GM21360 (cell line): ENCODE measurements around the gene LY6G5C.
A peak's percentile ranks its signal among the peaks of the same experiment; 100 is the strongest.

Source experiments
- ATAC-seq: cut with Tn5 transposase; IDR thresholded peaks from one replicate; pipeline ENCODE4 v1.9.1; 2021; ENCODE audit warnings: mild to moderate bottlenecking, moderate library complexity; ENCODE audit not compliant: unreplicated experiment

The LY6G5C gene

DNA sequence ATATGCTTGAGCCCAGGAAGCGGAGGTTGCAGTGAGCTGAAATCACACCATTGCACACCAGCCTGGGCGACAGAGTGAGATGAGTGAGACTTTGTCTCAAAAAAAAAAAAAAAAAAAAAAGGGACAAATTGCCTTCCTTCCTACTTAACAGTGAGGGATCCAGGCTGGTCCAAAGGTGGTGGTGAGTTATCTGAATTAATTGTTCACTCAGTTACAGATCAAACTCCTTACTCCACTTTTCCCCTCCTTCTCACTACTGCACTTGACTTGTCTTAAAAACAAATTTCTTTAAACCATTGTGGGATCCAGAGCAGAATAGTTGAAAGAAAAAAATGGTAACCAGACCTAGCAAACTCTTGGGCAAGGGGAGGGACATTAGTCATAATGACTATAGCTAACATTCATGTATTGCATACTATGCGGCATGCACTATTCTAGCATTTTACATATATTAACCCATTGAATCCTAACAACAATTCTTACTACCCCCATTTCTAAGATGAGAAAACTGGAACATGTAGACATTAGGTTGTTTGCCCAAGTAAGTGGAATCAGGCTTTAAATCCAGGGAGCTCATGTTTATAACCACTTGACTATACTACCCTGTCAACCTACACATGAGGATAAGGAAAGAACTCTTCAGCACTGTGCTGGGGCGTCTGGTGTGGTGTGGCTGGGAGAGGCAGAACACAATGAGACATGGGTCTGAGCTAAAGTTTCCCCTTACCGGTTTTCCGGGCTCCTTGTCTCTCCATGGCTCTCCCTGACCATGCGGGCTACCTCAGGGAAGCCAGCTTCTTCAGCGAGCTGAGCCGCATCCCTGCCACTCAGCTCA, 17.5 kb downstream of the LY6G5C start:
- ATAC-seq: no peak

DNA sequence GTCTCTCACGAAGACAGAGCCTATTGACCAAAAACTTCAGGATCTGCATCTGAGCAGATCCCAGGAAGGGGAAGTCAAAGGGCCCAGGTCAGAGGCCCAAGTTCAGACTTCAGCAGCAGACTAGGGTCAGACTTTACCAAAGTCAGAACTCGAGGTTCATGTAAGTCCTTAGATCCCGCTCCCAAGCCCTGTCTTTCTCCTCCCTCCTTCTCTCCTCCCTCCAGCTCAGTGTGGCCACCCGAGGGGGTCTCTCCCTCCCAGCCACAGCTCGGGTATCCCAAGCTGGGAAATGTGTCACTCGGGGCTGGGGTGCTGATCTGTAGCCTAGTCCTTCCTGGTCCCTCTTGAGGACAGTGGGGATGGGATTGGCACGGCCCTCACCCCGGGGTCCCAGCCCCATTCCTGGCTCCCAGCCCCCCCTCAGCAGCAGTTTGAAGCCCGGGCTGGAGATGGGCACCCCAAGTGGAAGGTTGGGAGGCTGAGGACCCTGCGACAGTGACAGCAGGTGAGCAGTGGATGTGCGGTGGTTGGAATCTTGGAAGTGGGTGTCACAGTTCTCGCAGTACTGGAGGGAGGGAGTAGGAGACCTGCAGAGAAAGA, 18.6 kb downstream of the LY6G5C start:
- no peak for ATAC-seq

DNA sequence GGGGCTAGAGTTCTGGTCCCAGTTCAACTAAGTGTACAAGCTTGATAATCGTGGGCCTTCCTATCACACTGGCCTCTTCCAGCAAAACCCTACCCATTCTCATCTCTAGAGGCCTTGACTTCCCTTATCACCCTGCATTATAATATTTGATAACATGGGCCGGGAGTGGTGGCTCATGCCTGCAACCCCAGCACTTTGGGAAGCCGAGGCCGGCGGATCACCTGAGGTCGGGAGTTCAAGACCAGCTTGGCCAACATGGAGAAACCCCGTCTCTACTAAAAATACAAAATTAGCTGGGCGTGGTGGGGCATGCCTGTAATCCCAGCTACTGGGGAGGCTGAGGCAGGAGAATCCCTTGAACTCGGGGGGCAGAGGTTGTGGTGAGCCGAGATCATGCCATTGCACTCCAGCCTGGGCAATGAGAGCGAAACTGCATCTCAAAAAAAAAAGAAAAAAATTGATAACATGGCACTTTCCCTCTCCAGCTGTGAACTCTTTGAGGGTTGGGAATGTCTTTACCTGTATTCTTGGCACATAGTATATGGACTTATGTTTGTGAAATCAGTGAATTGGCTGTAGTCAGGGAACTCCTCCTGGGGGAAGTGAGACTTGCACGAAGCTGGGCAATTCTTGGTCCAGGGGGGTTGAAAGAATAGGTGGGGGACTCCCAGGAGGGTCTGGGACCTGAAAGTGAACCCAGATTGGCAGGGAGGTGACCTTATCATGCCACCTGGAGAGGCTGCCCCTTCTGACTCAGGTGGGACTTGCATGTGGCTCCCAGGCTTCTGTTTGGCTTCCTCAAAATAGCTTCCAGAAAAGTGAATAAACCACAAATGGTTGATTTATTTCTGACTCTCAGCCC, 19.4 kb downstream of the LY6G5C start:
- ATAC-seq: no peak

DNA sequence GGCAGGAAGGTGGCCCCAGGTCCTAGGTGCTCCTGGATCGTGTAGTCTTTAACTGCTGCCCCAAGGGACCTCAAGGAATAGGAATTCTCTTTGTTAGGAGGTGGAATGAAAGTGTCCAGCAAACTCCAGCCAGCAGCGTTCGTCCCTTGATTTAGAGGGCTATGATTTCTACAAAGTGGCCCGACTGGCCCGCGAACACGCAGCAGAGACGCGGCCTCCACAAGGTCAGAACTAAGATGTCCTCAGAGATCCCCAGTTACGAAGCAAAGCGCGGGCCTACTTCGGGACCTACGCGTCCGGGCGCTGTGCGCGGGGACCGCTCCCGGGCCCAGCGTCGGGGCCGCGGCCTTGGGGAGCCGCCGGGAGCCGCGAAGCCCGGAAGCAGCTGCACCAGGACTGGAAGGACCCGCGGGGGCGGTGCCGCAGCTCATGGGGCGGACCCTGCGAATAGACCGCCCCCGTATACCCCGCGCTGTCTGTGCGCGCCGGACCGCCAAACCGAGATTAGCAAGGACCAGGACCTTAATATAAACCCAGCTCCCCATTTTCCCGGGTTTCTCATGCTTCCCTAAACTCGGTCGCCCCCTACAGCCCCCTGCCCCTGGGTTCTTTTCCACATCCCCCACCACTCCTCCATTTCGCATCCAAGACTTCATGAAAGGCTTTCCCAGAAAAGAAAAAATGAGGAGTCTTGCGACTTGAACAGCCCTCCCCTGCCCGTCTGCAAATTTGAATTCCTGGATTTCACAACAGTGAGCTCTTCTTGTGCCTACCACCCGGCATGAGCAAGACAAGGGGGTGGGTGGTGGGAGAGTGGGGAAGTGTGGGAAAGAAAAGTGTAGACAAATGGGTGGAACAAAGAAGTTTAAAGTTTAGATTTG, 20.2 kb downstream of the LY6G5C start, which contains the start of gene C6orf47:
Gene C6orf47 (minus strand): TSS at position 398 of the 881 bp plus-strand sequence. CDS start 831 bp downstream, outside the sequence.
- ATAC-seq: no peak

DNA sequence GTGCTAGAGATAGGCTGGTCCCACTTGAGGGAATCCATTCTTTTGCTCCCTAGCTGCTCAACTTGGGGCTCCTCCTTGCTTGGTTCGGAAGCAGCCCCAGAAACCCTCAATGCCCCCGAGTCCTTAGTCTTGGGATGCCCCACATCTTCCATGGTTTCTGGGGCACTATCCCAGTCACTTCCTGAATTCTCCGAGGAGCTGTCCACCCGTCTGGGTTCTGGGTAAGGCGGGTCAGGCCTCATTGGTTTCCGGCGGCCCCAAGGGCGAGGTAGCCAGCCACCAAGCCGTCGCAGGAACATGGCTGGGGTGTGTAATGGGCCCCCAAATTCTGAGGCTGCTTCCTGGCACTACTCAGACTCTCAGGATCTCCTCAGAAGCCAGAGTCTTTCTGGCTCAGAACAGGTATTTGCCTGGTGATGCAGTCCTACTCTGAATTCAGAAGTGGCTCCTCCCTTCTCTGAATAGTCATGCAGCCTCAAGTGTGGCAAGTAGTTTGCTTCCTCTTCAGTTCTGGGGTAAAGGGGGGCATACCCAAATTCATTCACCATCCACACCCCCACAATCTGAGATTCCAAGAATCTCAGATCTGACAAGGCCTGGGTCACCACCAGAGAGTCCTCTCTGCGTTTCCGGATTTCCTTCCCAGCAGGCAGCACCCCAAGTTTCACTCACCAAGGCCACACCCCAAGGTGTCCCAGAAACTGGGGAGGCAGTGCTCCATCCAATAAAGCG, 21.1 kb downstream of the LY6G5C start:
- ATAC-seq: no peak

DNA sequence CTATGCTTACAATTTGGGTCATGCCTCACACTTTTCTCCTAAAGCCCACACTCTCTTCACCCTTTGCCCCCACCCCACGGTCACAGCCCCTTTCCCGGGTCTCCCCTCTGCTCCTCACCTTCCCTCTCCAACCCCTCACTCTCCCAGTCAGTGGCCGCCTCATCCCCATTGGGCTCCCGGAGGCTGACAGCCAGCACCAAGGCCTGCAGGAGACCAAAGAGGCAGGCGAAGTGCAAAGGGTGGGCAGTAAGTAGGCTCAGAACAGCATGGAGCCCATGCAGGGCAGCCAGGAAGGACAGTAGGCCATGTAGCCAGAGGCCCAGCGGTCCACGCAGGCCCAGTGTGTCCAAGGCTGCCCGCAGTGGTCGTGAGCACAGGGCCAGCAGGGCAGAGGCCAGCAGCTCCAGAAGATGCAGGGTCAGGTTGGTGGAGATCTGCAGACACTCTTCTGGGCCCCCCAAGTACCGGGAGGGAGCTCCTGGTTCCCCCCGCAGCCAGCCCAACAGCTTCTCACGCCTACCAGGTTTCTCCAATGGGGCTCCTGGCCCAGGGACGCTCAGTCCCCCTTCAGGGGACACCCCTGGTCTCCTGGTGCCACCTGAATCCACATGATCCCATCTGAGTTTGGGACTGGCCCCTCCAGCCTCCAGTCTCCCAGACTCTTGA, 21.8 kb downstream of the LY6G5C start:
- no peak for ATAC-seq

DNA sequence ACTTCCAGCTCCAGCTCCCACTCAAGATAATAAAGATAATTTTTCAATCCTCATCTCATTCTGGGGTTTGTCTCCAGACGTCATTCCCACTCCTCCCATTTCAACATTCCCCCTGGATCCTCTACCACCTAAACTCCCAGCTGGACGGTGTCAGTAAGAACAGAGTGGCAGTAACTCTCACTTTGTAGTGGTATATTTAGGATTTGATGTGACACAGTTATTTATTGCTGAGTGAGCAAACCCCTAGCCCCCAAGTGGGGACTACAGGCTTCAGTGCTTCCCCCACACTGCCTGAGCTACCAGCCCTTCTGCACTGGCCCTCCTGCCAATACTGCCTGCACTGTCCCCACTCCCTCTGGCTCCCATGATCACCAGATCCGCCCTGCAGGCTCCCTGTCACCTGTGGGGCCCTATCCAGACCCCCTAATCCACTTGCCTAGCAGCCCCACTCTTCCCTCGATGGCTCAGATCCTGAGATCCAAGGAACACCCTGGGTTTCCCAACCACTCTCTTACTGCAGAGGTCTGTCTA, 22.6 kb downstream of the LY6G5C start:
- ATAC-seq: no peak

DNA sequence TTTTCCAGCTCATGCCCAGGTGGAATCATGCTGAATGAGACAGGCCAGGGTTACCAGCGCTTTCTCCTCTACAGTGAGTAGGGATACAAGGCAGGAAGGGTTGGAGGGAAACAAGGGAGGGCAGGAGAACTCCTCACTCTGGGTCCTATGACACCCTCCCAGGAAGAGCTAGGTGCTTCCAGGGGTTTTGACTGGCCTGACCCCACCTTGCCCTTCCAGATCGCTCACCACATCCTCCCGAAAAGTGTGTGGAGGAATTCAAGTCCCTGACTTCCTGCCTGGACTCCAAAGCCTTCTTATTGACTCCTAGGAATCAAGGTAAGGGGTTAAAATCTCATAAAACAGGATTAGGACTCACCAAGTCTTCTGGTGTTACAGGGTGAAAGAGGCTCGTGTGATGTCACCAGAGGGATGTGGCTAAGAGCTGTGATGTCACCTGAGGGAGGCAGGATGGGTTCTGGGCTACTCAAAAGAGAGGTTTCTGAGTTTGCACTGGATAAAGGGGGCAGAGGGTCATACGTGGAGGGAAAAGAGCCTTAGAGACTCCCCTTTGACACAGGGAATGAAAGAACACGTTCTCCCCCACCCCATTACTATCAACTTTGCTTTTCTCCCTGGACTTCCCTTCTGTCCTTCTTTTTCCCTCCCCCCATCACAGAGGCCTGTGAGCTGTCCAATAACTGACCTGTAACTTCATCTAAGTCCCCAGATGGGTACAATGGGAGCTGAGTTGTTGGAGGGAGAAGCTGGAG, 23.3 kb downstream of the LY6G5C start:
- no peak for ATAC-seq

DNA sequence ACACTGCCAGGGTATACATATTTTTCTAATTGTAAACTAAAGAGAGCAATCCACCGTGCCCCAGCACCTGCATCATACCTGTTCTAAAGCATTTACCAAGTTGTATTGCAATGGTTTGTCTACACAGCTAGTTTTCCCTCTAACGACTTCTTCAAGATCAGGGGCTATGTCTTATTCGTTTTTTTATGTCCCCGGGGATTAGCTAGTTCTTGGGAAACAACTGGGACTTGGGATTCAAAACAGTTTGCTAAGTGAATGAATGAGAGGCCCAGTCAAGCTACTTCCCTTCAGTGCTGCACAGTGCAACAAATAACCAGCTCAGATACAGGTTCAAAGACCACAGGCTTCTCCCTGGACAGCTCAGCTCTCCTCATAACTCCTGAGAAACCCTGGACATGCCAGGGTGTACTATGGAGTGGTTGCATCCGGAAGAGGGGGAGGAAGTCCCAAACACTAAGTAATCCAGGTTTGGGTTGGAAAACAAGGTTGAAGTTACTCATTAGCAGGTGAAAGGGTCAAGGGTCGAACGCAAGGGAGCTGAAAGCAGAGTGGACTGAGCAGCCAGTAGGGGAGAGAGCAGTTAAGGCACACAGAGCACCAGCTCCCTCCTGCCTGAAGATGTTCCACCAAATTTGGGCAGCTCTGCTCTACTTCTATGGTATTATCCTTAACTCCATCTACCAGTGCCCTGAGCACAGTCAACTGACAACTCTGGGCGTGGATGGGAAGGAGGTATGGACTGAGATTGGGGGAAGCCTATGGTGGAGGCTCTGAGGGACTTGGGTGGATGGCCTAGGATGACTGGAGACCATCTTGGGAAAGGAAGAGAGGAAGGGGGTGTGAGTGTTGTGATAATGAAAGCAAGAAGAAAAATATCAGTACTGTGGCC, 25.3 kb downstream of the LY6G5C start, which contains the start of gene APOM:
Gene APOM (plus strand): TSS at position 546 of the 889 bp plus-strand sequence. CDS start 73 bp downstream, at position 619.
- no peak for ATAC-seq

DNA sequence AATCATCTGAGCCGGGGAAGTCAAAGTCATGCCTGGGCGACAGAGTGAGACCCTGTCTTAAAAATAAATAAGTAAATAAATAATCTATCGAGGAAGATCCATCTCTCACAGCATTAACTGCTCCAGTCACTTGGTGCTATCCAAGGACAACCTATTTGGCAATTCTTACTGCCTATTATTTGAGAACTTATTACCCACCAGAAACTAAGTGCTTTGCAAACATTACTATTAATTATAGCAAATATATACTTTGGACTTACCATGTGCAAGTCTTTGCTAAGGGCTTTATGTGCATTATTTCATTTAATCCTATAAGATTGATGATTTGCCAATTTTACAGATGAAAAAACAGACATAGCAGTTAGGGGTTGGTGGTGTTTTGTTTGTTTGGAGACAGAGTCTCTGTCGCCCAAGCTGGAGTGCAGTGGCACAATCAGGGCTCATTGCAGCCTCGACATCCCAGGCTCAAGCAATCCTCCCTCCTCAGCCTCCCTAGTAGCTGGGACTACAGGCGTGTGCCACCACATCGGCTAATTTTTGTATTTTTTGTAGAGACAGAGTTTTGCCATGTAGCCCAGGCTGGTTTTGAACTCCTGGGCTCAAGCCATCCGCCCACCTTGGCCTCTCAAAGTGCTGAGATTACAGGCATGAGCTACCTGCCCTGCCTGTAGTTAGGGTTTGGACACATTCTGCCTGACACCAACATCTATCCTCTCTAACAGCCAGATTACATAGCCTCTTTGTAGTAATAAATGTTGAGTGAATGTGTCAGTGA, 26.1 kb downstream of the LY6G5C start:
- no peak for ATAC-seq

DNA sequence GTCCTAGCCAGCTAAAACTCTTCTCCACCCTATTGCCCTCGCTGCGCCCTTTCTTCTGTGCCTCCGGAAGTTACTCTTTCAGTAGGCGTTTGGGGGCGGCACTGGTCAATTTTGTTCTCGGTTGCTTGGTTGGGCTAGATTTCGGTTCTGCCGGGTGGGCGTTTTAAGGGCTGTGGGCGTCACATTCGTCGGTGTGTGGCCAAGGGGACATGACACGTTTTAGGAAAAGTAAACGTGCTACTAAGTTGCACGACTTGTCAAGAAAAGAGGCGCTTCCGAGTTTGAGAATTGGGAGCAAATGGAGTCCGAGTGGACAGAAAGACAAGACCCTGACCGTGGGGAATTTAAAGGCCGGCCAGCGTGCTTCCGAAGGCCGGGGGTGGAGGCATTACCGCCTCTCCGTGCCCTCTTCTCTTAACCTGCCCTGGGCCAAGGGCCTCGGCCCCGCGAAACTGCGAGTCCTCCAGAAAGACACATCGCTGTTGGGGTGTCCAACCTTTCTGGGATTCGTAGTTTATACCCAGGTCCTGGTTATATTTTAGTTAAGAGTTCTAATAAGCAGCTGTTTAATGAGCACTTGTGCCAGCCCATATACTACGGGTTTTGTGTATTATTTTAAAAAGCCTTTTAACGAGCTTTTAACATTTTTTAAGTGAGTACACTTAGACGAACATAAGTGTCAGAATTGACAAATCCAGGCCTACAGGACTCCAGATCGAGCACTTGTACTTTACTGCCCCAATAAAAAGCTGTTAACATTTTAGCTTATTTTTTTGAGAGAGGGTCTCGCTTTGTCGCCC, 27.7 kb downstream of the LY6G5C start:
- peak; percentile 56 for ATAC-seq

DNA sequence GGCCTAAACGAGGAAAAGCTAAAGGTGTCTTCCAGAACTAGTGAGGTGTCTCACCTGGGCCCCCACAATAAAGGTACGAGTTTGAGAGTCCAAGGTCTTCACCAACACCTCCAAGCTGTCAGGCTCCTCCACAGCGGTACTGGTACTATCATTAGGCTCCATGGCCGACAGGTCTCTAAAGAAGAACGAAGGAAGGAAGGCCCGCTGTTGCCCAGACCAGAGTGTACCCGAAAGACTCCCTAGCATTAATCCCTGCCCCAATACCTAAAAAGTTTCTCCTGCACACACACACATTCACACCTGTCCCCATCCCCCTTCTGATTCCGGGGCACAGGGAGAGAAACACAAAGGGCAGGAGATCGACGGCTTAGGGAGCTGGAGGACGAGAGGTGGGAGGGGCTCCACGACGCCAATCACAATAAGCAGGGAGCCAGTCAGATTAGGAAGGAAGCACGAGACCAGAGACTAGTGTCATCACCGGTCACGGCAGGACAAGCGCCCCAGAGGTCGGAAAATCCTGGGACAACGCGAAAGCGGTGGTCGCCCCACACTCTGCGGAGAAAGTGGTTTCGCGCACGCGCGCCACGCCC, 29.2 kb downstream of the LY6G5C start:
- ATAC-seq: peak; percentile 27

DNA sequence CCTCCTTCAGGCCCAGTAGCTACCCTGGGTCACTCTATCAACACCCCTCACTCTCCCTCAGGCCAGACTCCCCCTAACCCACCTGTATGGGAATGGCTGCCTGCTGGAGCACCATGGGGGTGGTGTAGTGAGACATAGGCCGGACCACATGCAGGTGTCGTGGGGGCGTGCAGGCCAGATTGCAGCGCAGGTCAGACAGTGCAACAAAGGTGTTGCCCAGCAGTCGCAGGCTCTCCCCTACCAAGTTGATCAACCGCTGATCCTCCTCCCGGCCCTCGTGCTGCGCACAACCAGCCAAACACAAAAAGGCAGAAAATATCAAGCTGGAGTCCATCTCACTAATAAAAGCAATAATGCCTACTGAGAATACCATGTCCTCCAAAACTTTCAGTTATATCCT, 35.5 kb downstream of the LY6G5C start:
- ATAC-seq: no peak

DNA sequence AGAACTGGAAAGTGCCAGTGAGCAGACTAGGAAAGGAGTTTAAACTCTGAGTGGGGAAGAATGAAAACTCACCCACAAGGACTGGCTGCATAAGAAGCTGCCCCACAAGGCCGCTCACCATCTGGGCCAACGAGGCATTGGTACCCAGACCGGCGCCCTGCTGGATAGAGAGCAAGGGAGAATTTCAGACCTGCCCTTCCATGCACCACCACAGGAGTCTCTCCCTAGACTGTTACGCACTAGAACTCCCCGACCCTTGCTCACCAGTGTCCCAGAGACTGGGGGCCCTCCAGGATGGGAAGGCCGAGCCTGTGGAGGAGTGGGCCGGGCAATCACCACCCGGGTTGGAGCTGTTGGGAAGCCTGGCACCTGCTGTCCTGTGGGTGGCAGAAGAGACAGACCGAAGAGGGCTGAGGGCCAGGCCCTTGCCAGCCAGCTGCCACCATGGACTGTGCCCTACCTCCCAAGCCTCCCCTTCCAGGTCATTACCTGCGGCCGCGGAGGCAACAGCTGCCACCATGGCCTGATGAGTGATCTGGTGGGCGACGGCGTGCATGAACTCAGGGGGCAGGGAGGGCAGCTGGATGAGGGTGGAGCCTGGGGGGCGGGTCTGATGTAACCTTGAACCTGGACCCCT, 36.9 kb downstream of the LY6G5C start:
- ATAC-seq: no peak
